ENCODE measurements around the gene RNF123.
A peak's percentile ranks its signal among the peaks of the same experiment; 100 is the strongest.
"Not testable (repeated sequence)": the region's sequence is repeated elsewhere in the genome, so short reads cannot be mapped to it uniquely, and the experiment has no call there.

RNF123 gene

GRCh38 chr3:49683162-49683561, 6.2 kb upstream of the RNF123 start:
- DNase-seq: no peak

- DNase-seq: not testable (repeated sequence)
Observed at GRCh38 chr3:49684453-49684852, 4.9 kb upstream of the RNF123 start.

- not testable (repeated sequence) for DNase-seq
Observed at GRCh38 chr3:49685103-49685502, 4.3 kb upstream of the RNF123 start.

- DNase-seq: not testable (repeated sequence)
Observed at GRCh38 chr3:49685846-49686245, 3.5 kb upstream of the RNF123 start.

- not testable (repeated sequence) for DNase-seq
Observed at GRCh38 chr3:49686346-49686745, 3.0 kb upstream of the RNF123 start.

- peak; percentile 64 to 80 (median 64) for DNase-seq
Observed at GRCh38 chr3:49686769-49687423, 2.5 kb upstream of the RNF123 start.

- DNase-seq: not testable (repeated sequence)
Observed at GRCh38 chr3:49687424-49687795, 1.9 kb upstream of the RNF123 start.

GRCh38 chr3:49688338-49689045, 865 bp upstream of the RNF123 start:
- not testable (repeated sequence) for DNase-seq

GRCh38 chr3:49689908-49690624, 709 bp downstream of the RNF123 start:
- not testable (repeated sequence) for DNase-seq

- not testable (repeated sequence) for DNase-seq
Observed at GRCh38 chr3:49690856-49691255, 1.5 kb downstream of the RNF123 start.

- DNase-seq: not testable (repeated sequence)
Observed at GRCh38 chr3:49691481-49691880, 2.1 kb downstream of the RNF123 start.

- not testable (repeated sequence) for DNase-seq
Observed at GRCh38 chr3:49694409-49695070, 5.2 kb downstream of the RNF123 start.

GRCh38 chr3:49695350-49696015, 6.1 kb downstream of the RNF123 start:
- DNase-seq: not testable (repeated sequence)

- DNase-seq: no peak
Observed at GRCh38 chr3:49699281-49699979, 10.1 kb downstream of the RNF123 start.

- no peak for DNase-seq
Observed at GRCh38 chr3:49700014-49700413, 10.7 kb downstream of the RNF123 start.

GRCh38 chr3:49700453-49701128, 11.2 kb downstream of the RNF123 start:
- DNase-seq: no peak

GRCh38 chr3:49701388-49702077, 12.2 kb downstream of the RNF123 start:
- DNase-seq: peak in 1 of 3 donors; percentile 31

- DNase-seq: no peak
Observed at GRCh38 chr3:49702672-49703071, 13.3 kb downstream of the RNF123 start.

GRCh38 chr3:49703443-49703927, 14.1 kb downstream of the RNF123 start:
- peak; percentile 77 to 82 (median 79) for DNase-seq

- DNase-seq: no peak
Observed at GRCh38 chr3:49703956-49704355, 14.6 kb downstream of the RNF123 start.

- DNase-seq: no peak
Observed at GRCh38 chr3:49704629-49705028, 15.3 kb downstream of the RNF123 start.
